Middle frontal gyrus (tissue), 1 donor: Measurements from ENCODE around the gene TDRD10.

ENCODE experiments used
- DNase-seq: peaks from one replicate; pipeline ENCODE4 v3.0.0-alpha.2; 2015; ENCODE audit warnings: low spot score; ENCODE audit errors: extremely low spot score

The TDRD10 gene

GRCh38 chr1:154552036-154552435 is 50.0 kb downstream of the TDRD10 start:
- DNase-seq = no peak

- DNase-seq = no peak
Observed at GRCh38 chr1:154553056-154554030, 51.3 kb downstream of the TDRD10 start.

GRCh38 chr1:154556422-154556821 is 54.4 kb downstream of the TDRD10 start:
- DNase-seq = no peak

- DNase-seq = no peak
Observed at GRCh38 chr1:154557248-154557938, 55.4 kb downstream of the TDRD10 start.

GRCh38 chr1:154557939-154558719 is 56.1 kb downstream of the TDRD10 start, which contains the start of gene UBE2Q1:
TSS of gene UBE2Q1 (minus strand) at chr1:154558662. CDS start at chr1:154558553, 109 bp downstream.
- no peak for DNase-seq

- DNase-seq = peak; percentile 98
Observed at GRCh38 chr1:154558720-154559465, 56.9 kb downstream of the TDRD10 start.

GRCh38 chr1:154559466-154560044 is 57.5 kb downstream of the TDRD10 start:
- peak; percentile 88 for DNase-seq

GRCh38 chr1:154565876-154566275 is 63.9 kb downstream of the TDRD10 start:
- DNase-seq = no peak

- no peak for DNase-seq
Observed at GRCh38 chr1:154567386-154568156, 65.6 kb downstream of the TDRD10 start, which contains the start of gene CHRNB2. TSS of gene CHRNB2 (plus strand) at chr1:154567778. CDS start at chr1:154568045, 267 bp downstream.

- DNase-seq = no peak
Observed at GRCh38 chr1:154568157-154568815, 66.3 kb downstream of the TDRD10 start.

GRCh38 chr1:154571244-154571963 is 69.4 kb downstream of the TDRD10 start:
- DNase-seq = no peak

- DNase-seq = no peak
Observed at GRCh38 chr1:154571964-154572288, 69.9 kb downstream of the TDRD10 start.

GRCh38 chr1:154572468-154573167 is 70.6 kb downstream of the TDRD10 start:
- no peak for DNase-seq

GRCh38 chr1:154573168-154573510 is 71.1 kb downstream of the TDRD10 start:
- no peak for DNase-seq

GRCh38 chr1:154574716-154575115 is 72.7 kb downstream of the TDRD10 start:
- DNase-seq = peak; percentile 21

- no peak for DNase-seq
Observed at GRCh38 chr1:154575147-154575927, 73.3 kb downstream of the TDRD10 start.

GRCh38 chr1:154575951-154576566 is 74.0 kb downstream of the TDRD10 start:
- no peak for DNase-seq
